Skeletal muscle satellite cell (primary cell): ENCODE results near the gene EXOC4.

Experiments used
- H3K27me3 ChIP-seq: 2 replicates; pipeline ENCODE4 v1.7.0; 2013; ENCODE audit warnings: low read length; ENCODE audit not compliant: control insufficient read depth, insufficient read depth
- H3K36me3 ChIP-seq: 2 replicates; pipeline ENCODE4 v1.7.0; 2013; ENCODE audit warnings: mild to moderate bottlenecking, control low read depth, low read length; ENCODE audit not compliant: insufficient read depth
- H3K4me1 ChIP-seq: 2 replicates; pipeline ENCODE4 v1.7.0; 2013; ENCODE audit warnings: low read length; ENCODE audit not compliant: control insufficient read depth, insufficient read depth
- H3K4me2 ChIP-seq: 2 replicates; pipeline ENCODE4 v1.7.0; 2013; ENCODE audit warnings: mild to moderate bottlenecking, low read length
- H3K4me3 ChIP-seq: 2 replicates; pipeline ENCODE4 v1.7.0; 2013; ENCODE audit warnings: low read length
- H3K9ac ChIP-seq: 2 replicates; pipeline ENCODE4 v1.7.0; 2013; ENCODE audit warnings: mild to moderate bottlenecking, low read depth, low read length, moderate library complexity
- H3K9me3 ChIP-seq: replicated peaks from 2 replicates; pipeline ENCODE4 v1.7.0; 2013; ENCODE audit warnings: mild to moderate bottlenecking, control low read depth, low read length

The EXOC4 gene

DNA sequence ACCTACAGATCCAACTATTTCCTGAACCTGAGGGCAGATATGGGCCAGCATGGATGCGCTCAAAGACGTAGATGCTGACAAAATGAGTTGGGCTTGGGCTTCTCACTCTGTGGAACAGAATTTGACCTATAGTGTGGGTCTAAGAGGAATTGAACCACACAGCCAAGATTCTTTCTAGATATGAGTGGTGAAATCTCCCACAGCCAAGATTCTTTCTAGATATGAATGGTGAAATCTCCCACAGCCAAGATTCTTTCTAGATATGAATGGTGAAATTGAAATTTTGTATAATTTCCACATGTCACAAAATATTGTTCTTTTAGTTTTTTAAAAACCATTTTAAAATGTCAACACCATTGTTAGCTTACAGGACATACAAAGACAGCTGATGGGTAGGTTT lies 658.8 kb downstream of the EXOC4 start:
- peaks cover 5% of the 10 kb centered on the region for H3K4me1 ChIP-seq

DNA sequence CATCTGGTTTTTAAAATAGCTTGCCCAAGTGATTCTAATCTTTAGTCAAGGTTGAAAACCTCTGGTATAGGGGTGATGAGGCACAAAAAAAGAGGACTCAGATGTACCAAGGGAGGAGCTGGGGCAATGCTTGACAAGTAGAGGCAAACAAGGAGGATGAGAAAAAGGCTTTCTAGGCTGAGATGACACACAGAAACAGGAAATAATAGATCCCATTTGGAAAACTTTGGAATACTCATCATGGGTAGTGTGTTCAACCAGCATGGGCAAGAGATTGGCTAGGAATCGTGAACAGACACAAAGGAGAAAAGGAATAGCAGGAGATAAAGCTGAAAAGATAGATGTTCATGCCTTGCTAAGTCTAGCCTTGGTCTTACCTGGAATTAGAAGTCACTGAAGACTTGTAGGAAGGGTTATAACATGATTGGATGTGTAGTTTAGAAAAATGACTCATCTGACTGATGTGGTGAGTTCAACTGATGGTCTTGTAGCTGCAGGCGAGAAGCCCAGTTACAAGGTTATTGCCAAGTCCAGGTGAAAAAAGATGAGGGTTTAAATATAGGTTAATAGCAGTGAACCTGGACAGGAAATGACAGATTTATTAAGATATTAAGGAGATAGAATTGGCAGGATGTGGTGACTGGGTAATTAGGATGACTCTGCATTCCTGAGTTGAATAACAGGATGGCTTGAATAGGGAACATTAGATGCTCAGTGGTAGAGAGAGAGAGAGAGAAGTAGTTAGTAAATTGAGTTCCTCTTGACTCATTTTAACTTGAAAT lies 660.2 kb downstream of the EXOC4 start:
- H3K4me1 ChIP-seq, result peaks cover 5% of the 10 kb centered on the region
- no peak overlapping the region for H3K4me2 ChIP-seq
- no peaks in the 10 kb centered on the region for H3K36me3 ChIP-seq
- no peak overlapping the region for H3K4me3 ChIP-seq
- H3K9ac ChIP-seq, result no peak overlapping the region
- no peaks in the 10 kb centered on the region for H3K27me3 ChIP-seq
- no peaks in the 10 kb centered on the region for H3K9me3 ChIP-seq

More for the DNA sequence above, 658.8 kb downstream of the EXOC4 start:
- Histone ChIP-seq H3K27me3 (no peaks in the 10 kb centered on the region), H3K4me3 (no peak overlapping the region), H3K36me3 (no peaks in the 10 kb centered on the region), H3K9ac (no peak overlapping the region), H3K9me3 (no peaks in the 10 kb centered on the region), H3K4me2 (no peak overlapping the region)

DNA sequence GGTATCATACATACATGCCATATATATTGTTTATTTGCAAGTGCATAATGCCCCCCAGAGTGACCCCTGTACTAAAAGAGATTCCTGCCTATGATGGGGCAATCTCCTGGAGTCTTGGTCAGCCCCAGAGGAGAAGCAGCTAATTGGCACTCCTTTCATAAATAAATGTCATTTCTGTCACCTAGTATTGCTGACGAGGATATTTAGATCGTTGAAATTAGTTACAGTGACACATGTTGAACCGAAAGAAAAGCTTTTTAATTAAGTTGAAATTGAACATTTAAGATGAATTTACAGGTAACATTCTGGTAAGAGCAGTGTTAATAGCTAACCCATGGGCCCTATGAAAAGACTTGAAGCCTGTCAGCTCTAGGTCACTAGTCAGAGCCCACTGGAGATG lies 663.7 kb downstream of the EXOC4 start:
- peaks cover 5% of the 10 kb centered on the region for H3K4me1 ChIP-seq
- no peaks in the 10 kb centered on the region for H3K9me3 ChIP-seq
- no peak overlapping the region for H3K4me2 ChIP-seq
- no peaks in the 10 kb centered on the region for H3K36me3 ChIP-seq
- H3K4me3 ChIP-seq, result no peak overlapping the region
- H3K27me3 ChIP-seq, result no peaks in the 10 kb centered on the region
- no peak overlapping the region for H3K9ac ChIP-seq

DNA sequence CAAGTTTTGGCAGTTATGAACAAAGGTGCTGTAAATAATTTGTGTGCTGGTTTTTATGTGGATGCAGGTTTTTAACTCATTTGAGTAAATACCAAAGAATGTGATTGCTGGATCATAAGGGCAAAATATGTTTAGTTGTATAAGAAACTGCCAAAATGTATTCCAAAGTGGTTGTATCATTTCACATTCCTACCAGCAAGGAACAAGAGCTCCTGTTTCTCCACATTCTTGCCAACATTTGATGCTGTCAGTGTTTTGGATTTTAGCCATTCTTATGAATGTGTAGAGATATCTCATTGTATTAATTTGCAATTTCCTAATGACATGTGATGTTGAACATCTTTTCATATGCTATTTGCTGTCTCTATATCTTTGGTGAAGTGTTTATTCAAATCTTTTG lies 666.9 kb downstream of the EXOC4 start:
- Histone ChIP-seq H3K4me1 (no peaks in the 10 kb centered on the region), H3K9ac (no peak overlapping the region), H3K9me3 (no peaks in the 10 kb centered on the region), H3K4me2 (no peak overlapping the region), H3K36me3 (no peaks in the 10 kb centered on the region), H3K4me3 (no peak overlapping the region), H3K27me3 (no peaks in the 10 kb centered on the region)

DNA sequence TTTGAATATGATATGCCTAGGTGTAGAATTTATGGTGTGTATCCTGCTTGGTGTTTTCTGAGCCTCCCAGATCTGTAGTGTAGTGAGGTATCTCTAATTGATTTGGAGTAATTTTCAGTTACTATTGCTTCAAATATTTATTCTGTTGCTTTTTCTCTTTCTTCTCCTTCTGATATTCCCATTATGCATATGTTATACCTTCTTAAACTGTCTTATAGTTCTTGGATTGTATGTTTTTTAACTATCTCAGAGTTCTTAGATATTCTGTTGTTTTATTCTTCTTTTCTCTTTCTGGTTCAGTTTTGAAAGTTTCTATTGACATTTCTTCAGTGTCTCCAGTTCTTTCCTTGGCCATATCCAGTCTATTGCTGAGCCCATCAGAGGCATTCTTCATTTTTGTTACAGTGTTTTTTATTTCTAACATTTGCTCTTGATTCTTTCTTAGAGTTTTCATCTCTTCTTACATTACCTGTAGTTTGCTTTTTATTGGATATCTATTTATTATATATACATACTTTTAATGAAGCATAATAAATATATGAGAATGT lies 668.8 kb downstream of the EXOC4 start:
- Histone ChIP-seq H3K4me3 (no peak overlapping the region), H3K9ac (no peak overlapping the region)

DNA sequence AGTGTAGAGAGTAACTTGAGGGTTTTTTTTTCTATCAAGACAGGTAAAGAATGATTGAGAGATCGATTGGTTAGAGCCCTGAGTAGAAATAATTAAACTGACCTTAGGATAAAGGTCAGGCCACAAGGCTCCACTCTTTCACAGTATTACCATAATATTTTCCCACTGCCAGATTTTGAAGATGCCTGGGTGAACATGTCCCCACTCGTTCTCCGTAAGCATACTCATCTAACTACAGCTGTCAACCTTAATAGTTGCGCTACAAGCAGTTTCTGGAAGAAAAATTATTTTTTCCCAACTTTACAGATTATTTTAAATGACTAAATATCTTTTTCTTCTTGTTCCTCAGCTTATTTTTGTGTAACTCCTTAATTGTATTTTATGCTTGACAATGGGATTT lies 671.1 kb downstream of the EXOC4 start:
- Histone ChIP-seq H3K27me3 (no peaks in the 10 kb centered on the region), H3K4me1 (no peaks in the 10 kb centered on the region), H3K9ac (no peak overlapping the region), H3K9me3 (no peaks in the 10 kb centered on the region), H3K4me2 (no peak overlapping the region), H3K4me3 (no peak overlapping the region), H3K36me3 (no peaks in the 10 kb centered on the region)

More for the DNA sequence above, 668.8 kb downstream of the EXOC4 start:
- Histone ChIP-seq H3K4me1 (no peaks in the 10 kb centered on the region), H3K36me3 (no peaks in the 10 kb centered on the region), H3K27me3 (no peaks in the 10 kb centered on the region), H3K9me3 (no peaks in the 10 kb centered on the region), H3K4me2 (no peak overlapping the region)

DNA sequence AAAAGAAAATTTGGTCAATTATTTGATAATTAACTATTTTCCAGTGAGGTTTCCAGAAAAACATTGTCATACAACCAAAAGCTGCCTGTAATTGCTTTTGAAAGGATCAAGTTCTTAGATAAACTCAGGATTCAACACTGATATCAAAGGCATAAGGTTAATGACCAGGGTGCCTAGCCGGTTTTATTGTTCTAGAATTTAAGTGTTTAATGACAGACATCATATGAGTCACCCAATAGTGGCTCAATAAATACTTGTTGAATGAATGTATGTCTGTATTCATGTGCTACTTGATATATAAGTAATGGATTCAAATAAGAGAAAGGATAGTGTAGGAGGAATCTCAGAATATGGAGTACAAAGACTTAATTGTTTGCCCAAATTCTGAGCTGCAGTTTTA lies 678.2 kb downstream of the EXOC4 start:
- Histone ChIP-seq H3K36me3 (no peaks in the 10 kb centered on the region), H3K9ac (no peak overlapping the region), H3K9me3 (no peaks in the 10 kb centered on the region), H3K4me2 (no peak overlapping the region), H3K4me1 (peaks cover 4% of the 10 kb centered on the region), H3K27me3 (no peaks in the 10 kb centered on the region), H3K4me3 (no peak overlapping the region)

DNA sequence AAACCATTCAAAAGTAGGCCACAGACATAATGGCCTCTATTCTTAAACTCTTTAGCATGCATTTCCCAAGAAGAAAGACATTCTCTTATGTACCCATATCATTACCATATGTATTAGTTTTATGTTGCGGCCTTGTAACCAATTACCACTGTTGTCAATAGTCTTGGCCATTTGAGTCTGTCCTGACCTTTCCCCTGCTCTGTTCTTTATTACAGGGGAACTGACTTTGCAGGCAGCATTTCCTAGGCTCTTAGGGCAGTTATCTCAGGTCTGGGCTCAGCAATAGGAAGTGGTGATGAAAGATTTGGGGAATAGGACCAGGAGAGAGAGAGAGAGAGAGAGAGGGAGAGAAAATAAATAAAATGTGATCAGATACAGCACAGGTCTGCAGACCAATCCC lies 679.7 kb downstream of the EXOC4 start:
- no peak overlapping the region for H3K9ac ChIP-seq
- H3K4me1 ChIP-seq, result peaks cover 4% of the 10 kb centered on the region
- no peak overlapping the region for H3K4me2 ChIP-seq
- H3K4me3 ChIP-seq, result no peak overlapping the region
- no peaks in the 10 kb centered on the region for H3K9me3 ChIP-seq
- H3K27me3 ChIP-seq, result no peaks in the 10 kb centered on the region
- H3K36me3 ChIP-seq, result no peaks in the 10 kb centered on the region

DNA sequence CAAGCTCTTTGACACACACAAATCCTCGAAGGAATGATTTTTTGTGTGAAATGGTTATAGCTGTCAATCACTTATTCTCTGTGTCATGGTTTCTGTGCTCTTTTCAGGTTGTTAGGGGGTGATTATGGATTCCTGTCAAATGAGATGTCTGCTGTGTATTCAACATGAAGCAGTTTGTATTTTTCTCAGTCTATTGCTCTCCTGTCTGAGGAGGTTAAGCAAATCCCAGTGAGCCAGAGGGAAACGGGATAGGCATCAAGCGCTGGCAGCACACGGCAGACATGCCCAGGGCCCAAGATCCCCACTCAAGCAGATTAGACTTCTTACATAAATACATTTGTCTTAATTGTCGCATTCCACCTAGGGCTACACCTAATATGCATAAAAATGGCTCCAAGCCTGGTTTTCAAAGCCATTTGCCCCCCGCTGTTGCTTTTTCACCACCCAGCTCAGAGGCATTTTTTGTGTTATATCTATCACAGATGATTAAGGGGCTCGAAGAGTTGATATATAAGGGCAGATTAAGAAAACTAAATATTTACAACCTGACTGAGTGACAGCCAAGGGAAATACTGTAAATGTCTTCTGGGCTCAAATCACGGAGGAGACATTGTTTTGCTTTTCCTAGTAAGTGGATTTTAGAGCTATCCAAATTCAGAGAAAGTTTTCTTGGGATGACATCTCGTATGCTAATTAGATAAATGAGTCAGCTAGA lies 681.5 kb downstream of the EXOC4 start:
- Histone ChIP-seq H3K9ac (no peak overlapping the region), H3K27me3 (no peaks in the 10 kb centered on the region), H3K4me2 (no peak overlapping the region), H3K4me1 (peaks cover 4% of the 10 kb centered on the region), H3K4me3 (no peak overlapping the region), H3K36me3 (no peaks in the 10 kb centered on the region), H3K9me3 (no peaks in the 10 kb centered on the region)

DNA sequence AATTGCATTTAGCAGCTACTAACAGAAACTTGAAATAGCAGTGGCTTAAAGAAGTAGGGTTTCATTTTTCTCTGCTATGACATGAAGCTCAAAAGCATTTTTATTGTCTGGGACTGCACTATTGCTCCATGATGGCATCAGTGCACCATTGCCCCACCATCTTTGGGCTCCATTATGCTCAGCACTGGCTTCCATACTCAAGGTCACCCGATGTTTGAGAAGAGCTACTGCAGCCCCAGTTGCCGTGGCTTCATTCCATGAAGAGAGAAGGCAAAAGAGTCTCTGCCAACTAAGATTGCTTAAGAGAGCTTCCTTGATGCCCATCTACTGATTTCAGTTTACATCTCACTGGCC lies 682.1 kb downstream of the EXOC4 start:
- H3K4me2 ChIP-seq, result no peak overlapping the region
- H3K4me3 ChIP-seq, result no peak overlapping the region
- no peak overlapping the region for H3K9ac ChIP-seq
- H3K36me3 ChIP-seq, result no peaks in the 10 kb centered on the region
- H3K9me3 ChIP-seq, result no peaks in the 10 kb centered on the region
- no peaks in the 10 kb centered on the region for H3K27me3 ChIP-seq
- H3K4me1 ChIP-seq, result peaks cover 4% of the 10 kb centered on the region

DNA sequence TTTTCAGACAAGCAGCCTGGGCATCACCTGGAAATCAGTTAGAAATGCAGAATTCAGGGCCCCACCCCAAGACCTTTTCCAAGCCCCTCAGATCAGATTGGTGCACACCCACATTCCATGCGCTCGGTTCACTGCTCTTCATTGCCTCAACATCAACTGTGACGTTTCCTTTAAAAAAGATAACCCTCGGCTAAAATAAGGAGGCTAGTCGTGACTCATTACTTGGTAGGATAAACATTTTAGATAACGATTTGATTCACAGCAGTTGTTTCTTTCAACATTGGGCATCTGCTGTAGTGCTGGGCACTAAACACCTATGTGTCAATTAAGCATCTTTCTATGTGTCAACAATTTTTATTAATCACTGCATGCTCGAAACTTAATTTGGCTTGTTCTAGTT lies 683.2 kb downstream of the EXOC4 start:
- H3K4me1 ChIP-seq, result peaks cover 2% of the 10 kb centered on the region
- H3K9me3 ChIP-seq, result no peaks in the 10 kb centered on the region
- H3K9ac ChIP-seq, result no peak overlapping the region
- no peaks in the 10 kb centered on the region for H3K27me3 ChIP-seq
- H3K36me3 ChIP-seq, result no peaks in the 10 kb centered on the region
- H3K4me3 ChIP-seq, result no peak overlapping the region
- H3K4me2 ChIP-seq, result no peak overlapping the region

DNA sequence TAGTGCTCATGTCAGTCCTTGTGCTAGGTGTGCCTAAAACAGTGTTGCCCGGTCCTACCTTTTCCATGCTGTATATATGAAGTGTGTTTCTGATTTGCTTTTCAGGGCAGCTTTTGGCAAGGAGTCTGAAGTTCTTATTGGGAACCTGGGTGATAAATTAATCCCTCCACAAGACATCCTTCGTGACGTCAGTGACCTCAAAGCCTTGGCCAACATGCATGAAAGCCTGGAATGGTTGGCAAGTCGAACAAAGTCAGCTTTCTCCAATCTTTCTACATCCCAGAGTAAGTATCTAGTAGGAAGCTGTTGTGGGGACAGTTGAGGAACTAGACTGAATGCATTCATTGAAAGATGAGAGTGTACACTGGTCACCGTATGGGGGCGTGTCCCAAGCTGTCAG lies 684.9 kb downstream of the EXOC4 start:
- Histone ChIP-seq H3K4me1 (no peaks in the 10 kb centered on the region), H3K4me3 (no peak overlapping the region), H3K9ac (no peak overlapping the region), H3K4me2 (no peak overlapping the region), H3K27me3 (no peaks in the 10 kb centered on the region), H3K36me3 (no peaks in the 10 kb centered on the region), H3K9me3 (no peaks in the 10 kb centered on the region)
